ENCODE results near the gene TBC1D19.

The TBC1D19 gene

GRCh38 chr4:26709246-26709645 lies 125.4 kb downstream of the TBC1D19 start:
- no peak overlapping the region for H3K4me3 ChIP-seq (ENCODE audit: low read depth, low read length)
- TF ChIP-seq CTCF (IDR thresholded peaks at IDR 0.05; ENCODE audit: low read depth, low read length) = no peak
- in situ Hi-C loops (cut with HindIII; ENCODE audit: low sequenced_read_pairs) = no loop called here
- no peak for DNase-seq (ENCODE audit: low read depth, low spot score)

DNA sequence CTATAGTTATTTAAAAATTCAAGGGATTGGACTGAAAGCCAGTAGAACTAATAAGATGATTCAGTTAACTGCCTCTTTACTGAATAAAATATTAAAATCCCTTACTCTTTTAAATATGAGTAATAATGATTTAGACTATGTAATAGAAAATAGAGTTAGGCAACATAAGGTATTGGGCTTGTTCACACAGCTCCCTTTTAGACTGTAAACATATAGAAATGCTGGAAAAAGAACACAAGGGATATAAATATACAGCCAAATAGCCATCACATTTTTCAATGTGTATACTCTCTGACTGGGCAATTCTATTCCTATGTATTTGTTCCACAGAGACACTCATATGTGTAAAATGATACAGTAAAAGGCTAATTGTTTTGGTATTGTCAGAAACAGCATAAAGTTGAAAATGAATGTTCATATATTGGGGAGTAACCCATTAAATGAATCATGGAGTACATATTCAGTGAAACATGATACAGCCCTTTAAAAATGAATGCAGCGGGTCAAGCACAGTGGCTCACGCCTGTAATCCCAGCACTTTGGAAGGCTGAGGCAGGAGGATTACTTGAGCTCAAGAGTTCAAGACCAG lies 129.8 kb downstream of the TBC1D19 start:
- no peak overlapping the region for H3K4me3 ChIP-seq (ENCODE audit: low read depth, low read length)
- in situ Hi-C loops (cut with HindIII; ENCODE audit: low sequenced_read_pairs) = no loop called here
- TF ChIP-seq CTCF (IDR thresholded peaks at IDR 0.05; ENCODE audit: low read depth, low read length) = no peak
- no peak for DNase-seq (ENCODE audit: low read depth, low spot score)

DNA sequence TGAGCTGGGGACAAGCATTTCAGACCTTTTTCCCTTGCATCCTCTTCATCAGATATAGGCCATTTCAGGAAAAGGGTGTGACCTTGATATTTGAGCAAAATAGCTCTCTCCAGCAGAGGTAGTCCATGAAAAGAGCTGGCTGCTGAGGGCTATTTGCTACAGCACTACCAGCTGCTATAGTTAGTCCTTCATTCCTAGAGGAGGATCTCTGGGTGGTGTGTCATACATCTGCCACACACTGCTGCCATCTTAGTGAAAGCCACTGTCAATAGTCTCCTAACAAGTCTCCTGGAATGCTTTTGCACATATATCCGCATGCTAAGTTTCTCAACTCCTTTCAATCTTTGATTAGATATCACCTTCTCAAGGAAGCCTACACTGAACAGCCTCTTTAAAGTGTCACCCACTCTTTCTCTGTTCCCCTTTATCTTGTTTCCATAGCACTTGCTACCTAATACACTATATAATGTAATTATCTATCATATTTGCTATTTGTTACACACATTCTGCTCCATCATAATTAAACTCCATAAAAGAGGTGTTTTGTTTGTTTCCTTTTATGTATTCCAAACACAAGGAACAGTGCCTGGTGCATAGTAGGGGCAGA lies 131.9 kb downstream of the TBC1D19 start:
- no peak for TF ChIP-seq CTCF (IDR thresholded peaks at IDR 0.05; ENCODE audit: low read depth, low read length)
- DNase-seq (ENCODE audit: low read depth, low spot score) = no peak
- H3K4me3 ChIP-seq (ENCODE audit: low read depth, low read length) = no peak overlapping the region
- in situ Hi-C loops (cut with HindIII; ENCODE audit: low sequenced_read_pairs) = no loop called here

GRCh38 chr4:26717332-26717731 lies 133.4 kb downstream of the TBC1D19 start:
- in situ Hi-C loops (cut with HindIII; ENCODE audit: low sequenced_read_pairs) = no loop called here
- peak; percentile 56 for DNase-seq (ENCODE audit: low read depth, low spot score)
- no peak overlapping the region for H3K4me3 ChIP-seq (ENCODE audit: low read depth, low read length)
- no peak for TF ChIP-seq CTCF (IDR thresholded peaks at IDR 0.05; ENCODE audit: low read depth, low read length)

DNA sequence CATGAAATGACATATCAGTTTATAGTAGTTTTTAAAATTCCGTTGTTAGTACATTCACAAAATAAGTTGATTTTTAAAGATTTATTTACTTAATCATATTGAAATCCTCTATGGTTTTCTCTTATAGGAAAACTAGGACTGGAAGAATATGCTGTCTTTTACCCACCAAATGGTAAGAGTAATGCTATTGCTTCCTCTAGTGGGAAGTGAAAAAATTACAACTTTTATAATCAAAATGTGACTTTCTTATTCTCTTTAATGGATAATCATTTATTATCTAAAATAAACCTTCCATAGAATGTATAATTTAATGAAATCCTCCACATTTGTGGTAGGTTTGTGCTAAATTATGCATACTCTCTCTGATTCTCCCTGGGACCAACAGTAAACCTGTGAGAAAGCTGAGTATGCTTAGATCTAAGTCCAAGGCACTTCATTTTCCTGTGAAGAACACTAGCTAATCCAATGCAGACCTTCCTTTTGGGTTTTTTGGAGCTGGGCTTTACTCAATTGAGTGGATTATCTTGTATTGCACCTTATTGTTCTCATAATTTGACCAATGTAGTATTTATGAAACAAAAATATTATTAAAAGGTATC lies 136.2 kb downstream of the TBC1D19 start:
- peak; percentile 63 for DNase-seq (ENCODE audit: low read depth, low spot score)
- in situ Hi-C loops (cut with HindIII; ENCODE audit: low sequenced_read_pairs) = no loop called here
- no peak overlapping the region for H3K4me3 ChIP-seq (ENCODE audit: low read depth, low read length)
- peak; percentile 61 for TF ChIP-seq CTCF (IDR thresholded peaks at IDR 0.05; ENCODE audit: low read depth, low read length)

DNA sequence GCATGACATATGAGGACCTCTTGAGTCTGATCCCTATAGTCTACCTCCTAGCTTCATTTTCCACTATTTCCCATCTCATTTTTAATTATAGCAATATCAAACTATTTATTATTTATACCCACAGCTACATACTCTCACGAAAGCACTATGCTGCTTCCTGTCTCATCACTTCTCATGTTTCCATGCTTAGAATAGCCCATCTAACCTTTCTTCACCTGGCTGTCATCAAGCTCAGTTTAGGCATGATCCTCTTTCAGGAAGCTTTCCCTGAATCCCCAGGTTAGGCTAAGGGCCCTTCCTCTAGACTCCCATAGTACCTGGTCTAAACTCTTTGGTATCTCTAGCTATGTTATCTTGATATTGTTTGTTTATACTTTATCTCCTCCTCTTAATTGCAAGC lies 137.8 kb downstream of the TBC1D19 start:
- in situ Hi-C loops (cut with HindIII; ENCODE audit: low sequenced_read_pairs) = no loop called here
- no peak overlapping the region for H3K4me3 ChIP-seq (ENCODE audit: low read depth, low read length)
- DNase-seq (ENCODE audit: low read depth, low spot score) = no peak
- TF ChIP-seq CTCF (IDR thresholded peaks at IDR 0.05; ENCODE audit: low read depth, low read length) = no peak

All from astrocyte of the spinal cord (primary cell).